Measurements from ENCODE around the gene SLC1A7. TPM values are rescaled to one million over a fixed set of nuclear protein-coding genes. Genes with fewer than 3 reads are reported as not detected.

The SLC1A7 gene
- total and polyA plus RNA-seq, 2 of the 13 experiments (the other 11 are each of a cell fraction or from before 2014, with no cell fraction given) = 0.04 to 2.0 TPM

GRCh38 chr1:53107570-53108322 lies 34.7 kb downstream of the SLC1A7 start (continued):
- TF ChIP-seq KMT2B (CRISPR knock-in tag; IDR thresholded peaks at IDR 0.05) (0 out of 2 replicates have a peak, but pooled peaks have one; percentile 21), SETDB1 (CRISPR knock-in tag; IDR thresholded peaks at IDR 0.05; ENCODE audit: borderline replicate concordance) (no peak), SYNCRIP (IDR thresholded peaks at IDR 0.05; ENCODE audit: insufficient read depth, low read depth, low read length) (no peak), NAIF1 (CRISPR knock-in tag; IDR thresholded peaks at IDR 0.05; ENCODE audit: borderline replicate concordance) (no peak), ZNF556 (CRISPR knock-in tag; IDR thresholded peaks at IDR 0.05; ENCODE audit: borderline replicate concordance) (peak; percentile 46; the same call in 1 of the 2 replicates), ZNF772 (CRISPR knock-in tag; IDR thresholded peaks at IDR 0.05) (peak; percentile 69; the same call in 1 of the 2 replicates), NCOA5 (CRISPR knock-in tag; IDR thresholded peaks at IDR 0.05) (no peak), TOPORS (CRISPR knock-in tag; IDR thresholded peaks at IDR 0.05) (no peak), CHCHD3 (CRISPR knock-in tag; IDR thresholded peaks at IDR 0.05) (no peak), SOX5 (CRISPR knock-in tag; IDR thresholded peaks at IDR 0.05; ENCODE audit: borderline replicate concordance) (peak; percentile 91), ZNF496 (CRISPR knock-in tag; IDR thresholded peaks at IDR 0.05; ENCODE audit: insufficient replicate concordance) (no peak), SNAPC2 (CRISPR knock-in tag; IDR thresholded peaks at IDR 0.05) (no peak), HNRNPUL1 (IDR thresholded peaks at IDR 0.05; ENCODE audit: low read depth, low read length) (no peak), XRCC5 (optimal IDR thresholded peaks at IDR 0.05; ENCODE audit: low read length) (no peak)
- TF ChIP-seq, protein P1, sequence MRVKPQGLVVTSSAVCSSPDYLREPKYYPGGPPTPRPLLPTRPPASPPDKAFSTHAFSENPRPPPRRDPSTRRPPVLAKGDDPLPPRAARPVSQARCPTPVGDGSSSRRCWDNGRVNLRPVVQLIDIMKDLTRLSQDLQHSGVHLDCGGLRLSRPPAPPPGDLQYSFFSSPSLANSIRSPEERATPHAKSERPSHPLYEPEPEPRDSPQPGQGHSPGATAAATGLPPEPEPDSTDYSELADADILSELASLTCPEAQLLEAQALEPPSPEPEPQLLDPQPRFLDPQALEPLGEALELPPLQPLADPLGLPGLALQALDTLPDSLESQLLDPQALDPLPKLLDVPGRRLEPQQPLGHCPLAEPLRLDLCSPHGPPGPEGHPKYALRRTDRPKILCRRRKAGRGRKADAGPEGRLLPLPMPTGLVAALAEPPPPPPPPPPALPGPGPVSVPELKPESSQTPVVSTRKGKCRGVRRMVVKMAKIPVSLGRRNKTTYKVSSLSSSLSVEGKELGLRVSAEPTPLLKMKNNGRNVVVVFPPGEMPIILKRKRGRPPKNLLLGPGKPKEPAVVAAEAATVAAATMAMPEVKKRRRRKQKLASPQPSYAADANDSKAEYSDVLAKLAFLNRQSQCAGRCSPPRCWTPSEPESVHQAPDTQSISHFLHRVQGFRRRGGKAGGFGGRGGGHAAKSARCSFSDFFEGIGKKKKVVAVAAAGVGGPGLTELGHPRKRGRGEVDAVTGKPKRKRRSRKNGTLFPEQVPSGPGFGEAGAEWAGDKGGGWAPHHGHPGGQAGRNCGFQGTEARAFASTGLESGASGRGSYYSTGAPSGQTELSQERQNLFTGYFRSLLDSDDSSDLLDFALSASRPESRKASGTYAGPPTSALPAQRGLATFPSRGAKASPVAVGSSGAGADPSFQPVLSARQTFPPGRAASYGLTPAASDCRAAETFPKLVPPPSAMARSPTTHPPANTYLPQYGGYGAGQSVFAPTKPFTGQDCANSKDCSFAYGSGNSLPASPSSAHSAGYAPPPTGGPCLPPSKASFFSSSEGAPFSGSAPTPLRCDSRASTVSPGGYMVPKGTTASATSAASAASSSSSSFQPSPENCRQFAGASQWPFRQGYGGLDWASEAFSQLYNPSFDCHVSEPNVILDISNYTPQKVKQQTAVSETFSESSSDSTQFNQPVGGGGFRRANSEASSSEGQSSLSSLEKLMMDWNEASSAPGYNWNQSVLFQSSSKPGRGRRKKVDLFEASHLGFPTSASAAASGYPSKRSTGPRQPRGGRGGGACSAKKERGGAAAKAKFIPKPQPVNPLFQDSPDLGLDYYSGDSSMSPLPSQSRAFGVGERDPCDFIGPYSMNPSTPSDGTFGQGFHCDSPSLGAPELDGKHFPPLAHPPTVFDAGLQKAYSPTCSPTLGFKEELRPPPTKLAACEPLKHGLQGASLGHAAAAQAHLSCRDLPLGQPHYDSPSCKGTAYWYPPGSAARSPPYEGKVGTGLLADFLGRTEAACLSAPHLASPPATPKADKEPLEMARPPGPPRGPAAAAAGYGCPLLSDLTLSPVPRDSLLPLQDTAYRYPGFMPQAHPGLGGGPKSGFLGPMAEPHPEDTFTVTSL (CRISPR knock-in tag; IDR thresholded peaks at IDR 0.05; ENCODE audit: borderline replicate concordance) = peak; percentile 91; the same call in 1 of the 2 replicates
- TF ChIP-seq, protein P2, sequence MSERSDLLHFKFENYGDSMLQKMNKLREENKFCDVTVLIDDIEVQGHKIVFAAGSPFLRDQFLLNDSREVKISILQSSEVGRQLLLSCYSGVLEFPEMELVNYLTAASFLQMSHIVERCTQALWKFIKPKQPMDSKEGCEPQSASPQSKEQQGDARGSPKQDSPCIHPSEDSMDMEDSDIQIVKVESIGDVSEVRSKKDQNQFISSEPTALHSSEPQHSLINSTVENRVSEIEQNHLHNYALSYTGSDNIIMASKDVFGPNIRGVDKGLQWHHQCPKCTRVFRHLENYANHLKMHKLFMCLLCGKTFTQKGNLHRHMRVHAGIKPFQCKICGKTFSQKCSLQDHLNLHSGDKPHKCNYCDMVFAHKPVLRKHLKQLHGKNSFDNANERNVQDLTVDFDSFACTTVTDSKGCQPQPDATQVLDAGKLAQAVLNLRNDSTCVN (CRISPR knock-in tag; IDR thresholded peaks at IDR 0.05; ENCODE audit: borderline replicate concordance) = no peak; the same call in 1 of the 2 replicates
- TF ChIP-seq, protein P3, sequence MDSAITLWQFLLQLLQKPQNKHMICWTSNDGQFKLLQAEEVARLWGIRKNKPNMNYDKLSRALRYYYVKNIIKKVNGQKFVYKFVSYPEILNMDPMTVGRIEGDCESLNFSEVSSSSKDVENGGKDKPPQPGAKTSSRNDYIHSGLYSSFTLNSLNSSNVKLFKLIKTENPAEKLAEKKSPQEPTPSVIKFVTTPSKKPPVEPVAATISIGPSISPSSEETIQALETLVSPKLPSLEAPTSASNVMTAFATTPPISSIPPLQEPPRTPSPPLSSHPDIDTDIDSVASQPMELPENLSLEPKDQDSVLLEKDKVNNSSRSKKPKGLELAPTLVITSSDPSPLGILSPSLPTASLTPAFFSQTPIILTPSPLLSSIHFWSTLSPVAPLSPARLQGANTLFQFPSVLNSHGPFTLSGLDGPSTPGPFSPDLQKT (CRISPR knock-in tag; IDR thresholded peaks at IDR 0.05; ENCODE audit: borderline replicate concordance) = no peak
- TF ChIP-seq, protein P4, sequence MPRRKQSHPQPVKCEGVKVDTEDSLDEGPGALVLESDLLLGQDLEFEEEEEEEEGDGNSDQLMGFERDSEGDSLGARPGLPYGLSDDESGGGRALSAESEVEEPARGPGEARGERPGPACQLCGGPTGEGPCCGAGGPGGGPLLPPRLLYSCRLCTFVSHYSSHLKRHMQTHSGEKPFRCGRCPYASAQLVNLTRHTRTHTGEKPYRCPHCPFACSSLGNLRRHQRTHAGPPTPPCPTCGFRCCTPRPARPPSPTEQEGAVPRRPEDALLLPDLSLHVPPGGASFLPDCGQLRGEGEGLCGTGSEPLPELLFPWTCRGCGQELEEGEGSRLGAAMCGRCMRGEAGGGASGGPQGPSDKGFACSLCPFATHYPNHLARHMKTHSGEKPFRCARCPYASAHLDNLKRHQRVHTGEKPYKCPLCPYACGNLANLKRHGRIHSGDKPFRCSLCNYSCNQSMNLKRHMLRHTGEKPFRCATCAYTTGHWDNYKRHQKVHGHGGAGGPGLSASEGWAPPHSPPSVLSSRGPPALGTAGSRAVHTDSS (CRISPR knock-in tag; conservative IDR thresholded peaks at IDR 0.05) = no peak

Measured in HepG2 (cell line).